Stomach (tissue), 9 donors: ENCODE results near the gene ZNF444. TPM values are rescaled to one million over a fixed set of nuclear protein-coding genes. Genes with fewer than 3 reads are reported as not detected.
"Not testable (repeated sequence)": the region's sequence is repeated elsewhere in the genome, so short reads cannot be mapped to it uniquely, and the experiment has no call there.

Experiments used
- DNase-seq, 2 donors: peaks; one replicate each; pipeline versions ENCODE4 v3.0.0 to v3.0.0-alpha.2; 2013 to 2019
- H3K27ac ChIP-seq, 5 donors: fragments of 200-600 bp in 4 of 5; sonication (generic) in 4 of 5; one replicate each; pipeline ENCODE4 v1.5.1; 2013 to 2019; ENCODE audit warnings: mild to moderate bottlenecking in 1 of 5, moderate library complexity in 1 of 5
- H3K27me3 ChIP-seq, 3 donors: fragments of 200-600 bp; sonication (generic); one replicate each; pipeline ENCODE4 v1.5.1; 2017 to 2019; ENCODE audit warnings: mixed run types in 1 of 3
- H3K36me3 ChIP-seq, 4 donors: fragments of 200-600 bp; sonication (generic); 1 replicate in 3 of 4; 2 replicates in 1 of 4; pipeline ENCODE4 v1.5.1; 2016 to 2019
- H3K4me1 ChIP-seq, 4 donors: fragments of 200-600 bp; sonication (generic); one replicate each; pipeline ENCODE4 v1.5.1; 2016 to 2019
- H3K4me3 ChIP-seq, 4 donors: fragments of 200-600 bp; sonication (generic) in 3 of 4; one replicate each; pipeline ENCODE4 v1.5.1; 2016 to 2019; ENCODE audit warnings: mild to moderate bottlenecking in 1 of 4
- H3K9me3 ChIP-seq, 4 donors: fragments of 200-600 bp; sonication (generic); one replicate each; pipeline ENCODE4 v1.5.1; 2016 to 2019
- EP300 ChIP-seq: sonication (generic); formaldehyde crosslinking; IDR thresholded peaks from one replicate; pipeline ENCODE4 v1.6.1; 2017; ENCODE audit warnings: antibody characterized with exemption
- POLR2A ChIP-seq, 4 donors: fragments of 450-650 bp; IDR thresholded peaks; one replicate each; pipeline ENCODE4 v1.6.1; 2016; ENCODE audit warnings: antibody characterized with exemption in 4 of 4, control low read depth in 2 of 4, mild to moderate bottlenecking in 1 of 4, moderate library complexity in 1 of 4
- POLR2AphosphoS5 ChIP-seq, 3 donors: sonication (generic); formaldehyde crosslinking; IDR thresholded peaks; one replicate each; pipeline ENCODE4 v1.6.1; 2016; ENCODE audit warnings: antibody characterized with exemption in 3 of 3
- WGBS, 5 donors: extraction: QIAGEN DNeasy Blood & Tissue Kit in 3 of 5; methylation state at CpG; one replicate each; pipeline versions ENCODE4 v1.1.5 to v1.1.7; 2013 to 2018; 5-methylcytosine and 5-hydroxymethylcytosine counted together
- intact Hi-C: fragments of 100-400 bp; cut with DNase I; formaldehyde crosslinking; loops from one replicate; pipeline ENCODE4 v1.15.1; 2023; ENCODE audit warnings: low total_unique reads
- polyA plus RNA-seq, 3 donors: library from polyadenylated mRNA; stranded (reverse); fragments of 200-250 nt; gene quantifications; one replicate each; pipeline ENCODE4 v1.2.3, GENCODE V29; 2013
- total RNA-seq, 5 donors: library from RNA; depleted of rRNA; stranded (reverse); fragments of >200 nt; gene quantifications; one replicate each; pipeline versions ENCODE4 v1.1.0 to v1.2.3, GENCODE V29; 2014 to 2016
- TF ChIP-seq, protein P1 (sequence below), 7 experiments: fragments of 450-650 bp in 4 of 7; fragments of 200-600 bp in 3 of 7; sonication (generic) in 3 of 7; IDR thresholded peaks; one replicate each; pipeline ENCODE4 v1.5.1; 2016 to 2019; ENCODE audit warnings: antibody characterized with exemption in 7 of 7, control low read depth in 2 of 7, mild to moderate bottlenecking in 1 of 7
- donor health status: healthy with polysubstance abuse.
- donor health status: Bipolar disorder and iron deficiency.
- donor health status: healthy.

The ZNF444 gene
- total and polyA plus RNA-seq, 8 donors = 13.4 to 77.0 (median 48.7) TPM

DNA sequence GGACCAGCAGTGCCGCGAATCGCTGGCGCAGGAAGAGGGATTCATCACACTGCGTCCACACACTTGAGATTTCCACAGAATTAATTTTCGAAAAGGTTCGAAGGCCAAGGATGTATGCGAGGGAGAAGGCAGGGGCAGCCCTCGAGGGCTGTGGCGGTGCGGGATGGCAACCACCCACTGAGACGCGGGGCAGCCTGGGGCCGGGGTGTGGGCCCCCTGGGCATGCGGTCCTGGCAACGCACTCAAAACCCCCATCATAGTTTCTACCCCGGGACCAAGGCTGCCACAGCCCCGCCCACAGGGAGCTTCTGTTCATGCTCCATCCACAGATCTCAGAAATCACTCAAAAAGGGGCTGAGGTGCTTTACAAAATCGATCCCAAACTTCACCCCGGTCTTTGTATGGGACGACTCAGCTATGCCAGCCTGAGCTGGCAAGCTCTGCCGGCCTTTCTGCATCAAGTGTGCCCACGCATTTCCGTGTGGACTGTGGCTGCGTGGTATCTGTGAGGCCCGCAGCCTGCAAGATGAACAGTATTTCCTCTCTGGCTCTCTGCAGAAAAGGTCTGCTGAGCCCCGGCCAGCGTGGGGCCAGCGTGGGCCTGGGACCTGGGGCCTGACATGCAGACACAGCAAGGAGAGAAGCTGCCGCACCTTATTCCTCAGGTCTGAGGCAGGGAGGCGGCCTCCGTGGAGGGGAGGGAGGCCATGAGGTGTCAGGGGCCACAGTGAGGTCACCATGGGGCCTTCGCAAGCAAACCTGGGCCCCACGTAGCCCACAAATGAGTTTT, 39.1 kb upstream of the ZNF444 start:
- Histone ChIP-seq H3K27ac (no peak overlapping the region), H3K27me3 (no peaks in the 10 kb centered on the region), H3K36me3 (peaks cover 21 to 66% (median 58%) of the 10 kb centered on the region in 4 donors), H3K4me3 (no peak overlapping the region), H3K4me1 (peaks cover 23 to 55% (median 43%) of the 10 kb centered on the region in 4 donors), H3K9me3 (no peaks in the 10 kb centered on the region)
- TF ChIP-seq POLR2AphosphoS5 (IDR thresholded peaks at IDR 0.05) (no peak), EP300 (no peak), POLR2A (IDR thresholded peaks at IDR 0.05) (no peak)
- TF ChIP-seq, protein P1, sequence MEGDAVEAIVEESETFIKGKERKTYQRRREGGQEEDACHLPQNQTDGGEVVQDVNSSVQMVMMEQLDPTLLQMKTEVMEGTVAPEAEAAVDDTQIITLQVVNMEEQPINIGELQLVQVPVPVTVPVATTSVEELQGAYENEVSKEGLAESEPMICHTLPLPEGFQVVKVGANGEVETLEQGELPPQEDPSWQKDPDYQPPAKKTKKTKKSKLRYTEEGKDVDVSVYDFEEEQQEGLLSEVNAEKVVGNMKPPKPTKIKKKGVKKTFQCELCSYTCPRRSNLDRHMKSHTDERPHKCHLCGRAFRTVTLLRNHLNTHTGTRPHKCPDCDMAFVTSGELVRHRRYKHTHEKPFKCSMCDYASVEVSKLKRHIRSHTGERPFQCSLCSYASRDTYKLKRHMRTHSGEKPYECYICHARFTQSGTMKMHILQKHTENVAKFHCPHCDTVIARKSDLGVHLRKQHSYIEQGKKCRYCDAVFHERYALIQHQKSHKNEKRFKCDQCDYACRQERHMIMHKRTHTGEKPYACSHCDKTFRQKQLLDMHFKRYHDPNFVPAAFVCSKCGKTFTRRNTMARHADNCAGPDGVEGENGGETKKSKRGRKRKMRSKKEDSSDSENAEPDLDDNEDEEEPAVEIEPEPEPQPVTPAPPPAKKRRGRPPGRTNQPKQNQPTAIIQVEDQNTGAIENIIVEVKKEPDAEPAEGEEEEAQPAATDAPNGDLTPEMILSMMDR (IDR thresholded peaks at IDR 0.05) = no peak
- no peak for DNase-seq
- intact Hi-C loops = no loop called here
- WGBS, 5 donors = 84 to 89% (median 89%) methylated on average over 24 to 34 of the region's 34 CpGs

GRCh38 chr19:56103027-56103614, 38.0 kb upstream of the ZNF444 start:
- TF ChIP-seq EP300 = no peak
- TF ChIP-seq POLR2A (IDR thresholded peaks at IDR 0.05) = no peak
- TF ChIP-seq, protein P1 (IDR thresholded peaks at IDR 0.05) = no peak
- no peak for TF ChIP-seq POLR2AphosphoS5 (IDR thresholded peaks at IDR 0.05)
- no peak overlapping the region for H3K4me3 ChIP-seq
- no peak for DNase-seq
- peaks cover 21 to 54% (median 47%) of the 10 kb centered on the region in 4 donors for H3K36me3 ChIP-seq
- H3K4me1 ChIP-seq = peaks cover 35 to 55% (median 43%) of the 10 kb centered on the region in 4 donors
- 82 to 87% (median 86%) methylated on average over 14 to 20 of the region's 20 CpGs for WGBS, 5 donors
- no peaks in the 10 kb centered on the region for H3K27me3 ChIP-seq
- no peaks in the 10 kb centered on the region for H3K9me3 ChIP-seq
- intact Hi-C loops = no loop called here
- peak overlapping the region in 1 of 5 donors; percentile 26 for H3K27ac ChIP-seq

GRCh38 chr19:56104423-56104822, 36.7 kb upstream of the ZNF444 start:
- Histone ChIP-seq H3K4me1 (peaks cover 48 to 67% (median 55%) of the 10 kb centered on the region in 4 donors), H3K9me3 (no peaks in the 10 kb centered on the region), H3K36me3 (peaks cover 21 to 41% (median 36%) of the 10 kb centered on the region in 4 donors), H3K4me3 (peak overlapping the region in 1 of 4 donors; percentile 49), H3K27ac (peak overlapping the region in 2 of 5 donors; percentile 75 to 87), H3K27me3 (no peaks in the 10 kb centered on the region)
- 91 to 95% (median 94%) methylated on average over 16 to 28 of the region's 29 CpGs for WGBS, 5 donors
- DNase-seq = no peak
- intact Hi-C loops = loop anchor here (2.0 kb wide), 1 partner anchor 68 kb away; no protein-coding TSS in a partner anchor
- TF ChIP-seq EP300 = no peak
- no peak for TF ChIP-seq POLR2A (IDR thresholded peaks at IDR 0.05)
- TF ChIP-seq, protein P1 (IDR thresholded peaks at IDR 0.05) = no peak
- no peak for TF ChIP-seq POLR2AphosphoS5 (IDR thresholded peaks at IDR 0.05)

- no peaks in the 10 kb centered on the region for H3K9me3 ChIP-seq
- TF ChIP-seq POLR2A (IDR thresholded peaks at IDR 0.05) (no peak), POLR2AphosphoS5 (IDR thresholded peaks at IDR 0.05) (peak; percentile 24 to 77 (median 46))
- TF ChIP-seq, protein P1 (IDR thresholded peaks at IDR 0.05) = peak in 5 of 7 experiments; percentile 70 to 83 (median 76)
- peaks cover 56 to 75% (median 63%) of the 10 kb centered on the region in 4 donors for H3K4me1 ChIP-seq
- H3K4me3 ChIP-seq = peak overlapping the region; percentile 3 to 49 (median 35)
- peak overlapping the region; percentile 70 to 87 (median 75) for H3K27ac ChIP-seq
- no peaks in the 10 kb centered on the region for H3K27me3 ChIP-seq
- H3K36me3 ChIP-seq = peaks cover 21 to 33% (median 29%) of the 10 kb centered on the region in 4 donors
- intact Hi-C loops = loop anchor here (2.0 kb wide), 1 partner anchor 68 kb away; no protein-coding TSS in a partner anchor
- peak; percentile 87 to 90 for DNase-seq
- 18 to 27% (median 20%) methylated on average over 21 to 22 of the region's 22 CpGs for WGBS, 5 donors
Measured at GRCh38 chr19:56105090-56105701, 35.9 kb upstream of the ZNF444 start.

DNA sequence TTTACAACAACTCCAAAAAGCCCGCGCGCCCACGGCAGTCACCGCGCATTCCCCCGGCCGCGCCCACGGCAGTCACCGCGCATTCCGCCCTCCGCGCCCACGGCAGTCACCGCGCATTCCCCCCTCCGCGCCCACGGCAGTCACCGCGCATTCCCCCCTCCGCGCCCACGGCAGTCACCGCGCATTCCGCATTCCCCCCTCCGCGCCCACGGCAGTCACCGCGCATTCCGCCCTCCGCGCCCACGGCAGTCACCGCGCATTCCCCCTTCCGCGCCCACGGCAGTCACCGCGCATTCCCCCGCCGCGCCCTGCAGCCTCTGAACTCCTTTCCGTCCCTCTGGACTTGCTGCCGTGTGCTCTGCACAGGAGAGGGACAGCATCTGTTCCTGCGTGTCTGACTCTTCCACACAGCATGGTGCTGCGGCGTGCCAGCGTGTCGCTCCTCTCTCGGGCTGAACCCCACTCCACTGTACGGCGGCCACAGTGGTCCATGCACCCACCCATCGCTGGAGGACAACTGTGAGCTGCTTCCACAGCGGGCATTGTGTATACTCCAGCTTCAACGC, 35.2 kb upstream of the ZNF444 start:
- 81 to 91% (median 85%) methylated on average over 49 to 61 of the region's 61 CpGs for WGBS, 5 donors
- Histone ChIP-seq H3K4me3 (peak overlapping the region; percentile 3 to 49 (median 35)), H3K36me3 (peaks cover 20 to 26% (median 25%) of the 10 kb centered on the region in 4 donors), H3K27ac (peak overlapping the region; percentile 70 to 87 (median 75)), H3K4me1 (peaks cover 63 to 82% (median 70%) of the 10 kb centered on the region in 4 donors)
- H3K27me3 ChIP-seq, H3K9me3 ChIP-seq, DNase-seq: not testable (repeated sequence)
- intact Hi-C loops = loop anchor here (2.0 kb wide), 1 partner anchor 67 kb away; no protein-coding TSS in a partner anchor
